HepG2 (cell line): ENCODE results near the gene IFIT5. TPM values are rescaled to one million over a fixed set of nuclear protein-coding genes. Genes with fewer than 3 reads are reported as not detected.

Experiments used
- CBFB ChIP-seq: sonication (generic); formaldehyde crosslinking; IDR thresholded peaks from 2 replicates; pipeline ENCODE4 v1.4.0; 2020; ENCODE audit warnings: missing genetic modification reagents
- EHMT2 ChIP-seq: fragments of 200-600 bp; sonication (generic); IDR thresholded peaks from 2 replicates; pipeline ENCODE4 v1.7.0; 2017; ENCODE audit warnings: antibody characterized with exemption, low read depth, low read length, borderline replicate concordance
- FOXM1 ChIP-seq: sonication (generic); formaldehyde crosslinking; IDR thresholded peaks from 2 replicates; pipeline ENCODE4 v1.5.0; 2020; ENCODE audit warnings: missing genetic modification reagents
- FOXO1 ChIP-seq: sonication (generic); formaldehyde crosslinking; IDR thresholded peaks from 2 replicates; pipeline ENCODE4 v1.4.0; 2020; ENCODE audit warnings: missing genetic modification reagents
- FOXO4 ChIP-seq: sonication (generic); formaldehyde crosslinking; conservative IDR thresholded peaks from 2 replicates; pipeline ENCODE4 v1.8.1; 2023; ENCODE audit warnings: missing genetic modification reagents
- GMEB2 ChIP-seq: IDR thresholded peaks from 2 replicates; pipeline ENCODE4 v1.6.1; 2016; ENCODE audit warnings: missing biosample characterization, missing genetic modification reagents, low read depth
- HES4 ChIP-seq: sonication (generic); formaldehyde crosslinking; IDR thresholded peaks from 2 replicates; pipeline ENCODE4 v1.9.0; 2021; ENCODE audit warnings: mild to moderate bottlenecking, missing genetic modification reagents, borderline replicate concordance
- HMG20B ChIP-seq: conservative IDR thresholded peaks from 2 replicates; pipeline ENCODE4 v1.6.1; 2016; ENCODE audit warnings: missing genetic modification reagents, missing compliant biosample characterization
- HOXA5 ChIP-seq: sonication (generic); formaldehyde crosslinking; IDR thresholded peaks from 2 replicates; pipeline ENCODE4 v1.4.0; 2020; ENCODE audit warnings: missing genetic modification reagents
- HOXA9 ChIP-seq: sonication (generic); formaldehyde crosslinking; IDR thresholded peaks from 2 replicates; pipeline ENCODE4 v1.8.1; 2022; ENCODE audit warnings: missing genetic modification reagents, mild to moderate bottlenecking, moderate library complexity, borderline replicate concordance
- KLF15 ChIP-seq: sonication (generic); formaldehyde crosslinking; IDR thresholded peaks from 2 replicates; pipeline ENCODE4 v1.8.1; 2023; ENCODE audit warnings: borderline replicate concordance, mild to moderate bottlenecking, inconsistent platforms, missing genetic modification reagents, mixed read lengths
- MED8 ChIP-seq: sonication (generic); formaldehyde crosslinking; IDR thresholded peaks from 2 replicates; pipeline ENCODE4 v1.8.1; 2023; ENCODE audit warnings: mild to moderate bottlenecking, missing genetic modification reagents; ENCODE audit not compliant: insufficient replicate concordance
- MLLT10 ChIP-seq: sonication (generic); formaldehyde crosslinking; IDR thresholded peaks from 2 replicates; pipeline ENCODE4 v1.4.0; 2020; ENCODE audit warnings: missing genetic modification reagents
- NPAS2 ChIP-seq: sonication (generic); formaldehyde crosslinking; IDR thresholded peaks from 2 replicates; pipeline ENCODE4 v1.8.0; 2022; ENCODE audit warnings: mild to moderate bottlenecking, missing genetic modification reagents, borderline replicate concordance
- NR1H2 ChIP-seq: sonication (generic); formaldehyde crosslinking; IDR thresholded peaks from 2 replicates; pipeline ENCODE4 v1.8.1; 2022; ENCODE audit warnings: low read depth, missing genetic modification reagents, borderline replicate concordance
- NR3C1 ChIP-seq: sonication (generic); formaldehyde crosslinking; IDR thresholded peaks from 2 replicates; pipeline ENCODE4 v1.4.0; 2020; ENCODE audit warnings: missing genetic modification reagents
- PAWR ChIP-seq: sonication (generic); formaldehyde crosslinking; IDR thresholded peaks from 2 replicates; pipeline ENCODE4 v1.4.0; 2020; ENCODE audit warnings: missing genetic modification reagents, mild to moderate bottlenecking, borderline replicate concordance
- SCMH1 ChIP-seq: sonication (generic); formaldehyde crosslinking; IDR thresholded peaks from 2 replicates; pipeline ENCODE4 v1.9.0; 2021; ENCODE audit warnings: missing genetic modification reagents, mild to moderate bottlenecking, borderline replicate concordance
- SSRP1 ChIP-seq: IDR thresholded peaks from 2 replicates; pipeline ENCODE4 v1.6.1; 2016; ENCODE audit warnings: control low read depth
- STAG1 ChIP-seq: sonication (generic); formaldehyde crosslinking; IDR thresholded peaks from 2 replicates; pipeline ENCODE4 v1.4.0; 2020; ENCODE audit warnings: missing genetic modification reagents
- TCF7 ChIP-seq: sonication (generic); IDR thresholded peaks from 2 replicates; pipeline ENCODE4 v1.6.1; 2016; ENCODE audit warnings: antibody characterized with exemption, low read depth
- U2AF1 ChIP-seq: fragments of 200-400 bp; formaldehyde crosslinking; optimal IDR thresholded peaks from 2 replicates; pipeline ENCODE3; 2017; ENCODE audit warnings: mild to moderate bottlenecking, low read depth, low read length
- ZNF230 ChIP-seq: sonication (generic); formaldehyde crosslinking; IDR thresholded peaks from 2 replicates; pipeline ENCODE4 v1.4.0; 2020; ENCODE audit warnings: mild to moderate bottlenecking, missing genetic modification reagents
- ZNF329 ChIP-seq: sonication (generic); formaldehyde crosslinking; IDR thresholded peaks from 2 replicates; pipeline ENCODE4 v1.9.0; 2021; ENCODE audit warnings: low read depth, mild to moderate bottlenecking, missing genetic modification reagents
- ZNF432 ChIP-seq: sonication (generic); formaldehyde crosslinking; IDR thresholded peaks from 2 replicates; pipeline ENCODE4 v1.5.0; 2020; ENCODE audit warnings: missing genetic modification reagents, mild to moderate bottlenecking, borderline replicate concordance
- ZNF619 ChIP-seq: sonication (generic); formaldehyde crosslinking; IDR thresholded peaks from 2 replicates; pipeline ENCODE4 v1.4.0; 2020; ENCODE audit warnings: mild to moderate bottlenecking, missing genetic modification reagents
- ZNF691 ChIP-seq: sonication (generic); formaldehyde crosslinking; IDR thresholded peaks from 2 replicates; pipeline ENCODE4 v1.4.0; 2020; ENCODE audit warnings: missing genetic modification reagents, low read depth, mild to moderate bottlenecking, borderline replicate concordance
- ZNF768 ChIP-seq: sonication (generic); formaldehyde crosslinking; IDR thresholded peaks from 2 replicates; pipeline ENCODE4 v1.4.0; 2020; ENCODE audit warnings: missing genetic modification reagents
- polyA plus RNA-seq, 8 experiments: library from polyadenylated mRNA; depleted of rRNA in 3 of 8; stranded (reverse) in 7 of 8; unstranded in 1 of 8; fragments of >200 nt; fragmentation: Illumina TruSeq in 4 of 8; extraction: Trizol in 4 of 8; gene quantifications; 2 replicates each; pipeline versions ENCODE4 v1.2.1 to v1.2.3, GENCODE V29; 2011 to 2016; ENCODE audit warnings: low read depth in 4 of 8, missing spikeins in 1 of 8, mixed read lengths in 1 of 8; ENCODE audit not compliant: insufficient read depth in 1 of 8
- total RNA-seq, 5 experiments: library from RNA; depleted of rRNA; stranded (reverse); fragments of >200 nt; fragmentation: Illumina TruSeq; extraction: Trizol; gene quantifications; 2 replicates each; pipeline ENCODE4 v1.2.3, GENCODE V29; 2016; ENCODE audit warnings: low read depth in 1 of 5

IFIT5 gene
- total and polyA plus RNA-seq, 2 of the 13 experiments (the other 11 are each of a cell fraction or from before 2014, with no cell fraction given): 2.2 to 8.3 TPM

GRCh38 chr10:89373916-89374711, 40.3 kb upstream of the IFIT5 start (continued):
- TF ChIP-seq U2AF1 (no peak), NR1H2 (CRISPR knock-in tag) (no peak), TCF7 (peak; percentile 31; the same call in 1 of the 2 replicates), HOXA5 (CRISPR knock-in tag) (no peak), ZNF329 (no peak), EHMT2 (peak; percentile 56; the same call in 1 of the 2 replicates), MED8 (CRISPR knock-in tag) (no peak), ZNF619 (CRISPR knock-in tag) (no peak), STAG1 (CRISPR knock-in tag) (no peak), ZNF768 (CRISPR knock-in tag) (no peak), ZNF691 (no peak), HES4 (CRISPR knock-in tag) (no peak), SSRP1 (CRISPR knock-in tag) (no peak), FOXO4 (CRISPR knock-in tag) (no peak), SCMH1 (no peak), ZNF432 (CRISPR knock-in tag) (no peak), PAWR (CRISPR knock-in tag) (no peak), FOXM1 (CRISPR knock-in tag) (no peak), ZNF230 (no peak), NR3C1 (CRISPR knock-in tag) (no peak), NPAS2 (CRISPR knock-in tag) (no peak), HOXA9 (no peak), GMEB2 (CRISPR knock-in tag) (no peak), KLF15 (no peak), HMG20B (CRISPR knock-in tag) (peak; percentile 64; the same call in 1 of the 2 replicates), FOXO1 (CRISPR knock-in tag) (peak; percentile 95), CBFB (CRISPR knock-in tag) (0 out of 2 replicates have a peak, but pooled peaks have one; percentile 50), MLLT10 (no peak)
